GM18508 (cell line): ENCODE measurements around the gene NF2.

Experiments used
- ATAC-seq: cut with Tn5 transposase; IDR thresholded peaks from one replicate; pipeline ENCODE4 v1.9.1; 2021; ENCODE audit warnings: moderate number of reproducible peaks; ENCODE audit not compliant: insufficient read depth, unreplicated experiment

Gene NF2

GRCh38 chr22:29654882-29655281 lies 51.4 kb downstream of the NF2 start:
- no peak for ATAC-seq

DNA sequence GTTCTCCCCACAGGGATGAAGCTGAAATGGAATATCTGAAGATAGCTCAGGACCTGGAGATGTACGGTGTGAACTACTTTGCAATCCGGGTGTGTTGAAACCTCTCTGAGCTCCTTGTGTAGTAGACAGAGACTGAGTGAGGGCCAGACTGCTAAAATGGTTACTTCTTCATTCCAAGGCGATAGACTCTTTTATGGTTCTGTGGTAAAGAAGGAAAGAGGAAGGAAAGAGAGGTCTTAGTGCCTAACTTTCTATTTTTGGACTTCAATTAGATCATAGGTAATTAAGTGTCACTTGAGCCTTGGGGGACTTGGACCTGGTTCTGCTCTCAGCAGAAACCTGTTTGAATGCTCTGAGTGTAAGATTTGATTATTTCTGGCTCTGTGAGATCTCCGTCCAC lies 54.7 kb downstream of the NF2 start:
- no peak for ATAC-seq

- ATAC-seq = no peak
Observed at GRCh38 chr22:29660021-29660420, 56.6 kb downstream of the NF2 start.

GRCh38 chr22:29661336-29661735 lies 57.9 kb downstream of the NF2 start:
- ATAC-seq = no peak

DNA sequence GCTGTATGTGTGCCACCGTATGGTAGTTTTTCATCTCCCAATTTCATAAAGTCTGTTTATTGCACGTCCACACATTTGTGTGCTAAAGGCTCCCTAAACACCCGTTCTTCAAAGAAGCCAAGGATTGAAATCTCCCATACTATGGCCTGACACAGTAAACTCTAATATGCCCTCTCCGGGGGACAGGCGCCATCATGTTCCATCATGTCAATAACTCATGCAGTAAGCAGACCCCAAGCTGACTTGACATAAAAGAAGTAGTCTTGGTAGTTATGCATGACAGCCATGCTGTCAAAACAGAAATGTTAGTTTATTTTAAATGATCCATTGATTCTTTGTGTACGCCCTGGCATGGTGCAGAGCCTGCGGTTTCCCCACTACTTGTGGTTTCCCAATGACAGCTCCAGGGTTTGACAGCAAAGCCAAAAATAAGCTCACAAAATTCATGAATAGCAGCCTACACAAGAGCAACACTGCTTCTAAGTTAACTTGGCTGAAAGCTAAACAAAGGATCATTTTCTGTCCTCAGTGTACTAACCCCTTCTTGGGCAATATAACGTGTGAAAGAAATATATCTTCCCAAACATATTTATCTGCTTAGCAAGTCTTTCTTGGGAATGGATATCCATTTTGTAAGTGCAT lies 59.9 kb downstream of the NF2 start:
- no peak for ATAC-seq

- no peak for ATAC-seq
Observed at GRCh38 chr22:29665486-29665885, 62.1 kb downstream of the NF2 start.

- no peak for ATAC-seq
Observed at GRCh38 chr22:29668673-29669072, 65.2 kb downstream of the NF2 start.

DNA sequence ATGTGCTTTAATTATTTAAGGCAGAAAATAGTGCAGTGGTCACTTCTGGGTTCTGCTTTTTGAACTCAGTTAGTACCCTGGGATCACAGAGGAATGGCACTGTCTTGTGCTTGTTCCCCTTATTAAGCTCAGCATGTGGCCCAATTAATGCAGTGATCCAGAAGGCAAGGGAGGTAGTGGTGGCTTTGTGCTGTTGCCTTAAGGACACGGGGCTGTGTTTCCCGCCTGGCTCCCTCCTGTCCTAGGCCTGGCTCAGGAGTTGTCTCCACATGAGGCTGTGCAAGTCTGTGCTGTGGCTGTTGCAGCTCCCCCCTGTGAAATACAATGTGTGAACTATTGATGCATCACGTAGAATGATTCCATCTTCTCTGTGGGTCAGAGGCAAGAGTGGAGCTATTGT lies 67.2 kb downstream of the NF2 start:
- ATAC-seq = no peak

GRCh38 chr22:29673361-29674066 lies 70.1 kb downstream of the NF2 start:
- ATAC-seq = no peak

DNA sequence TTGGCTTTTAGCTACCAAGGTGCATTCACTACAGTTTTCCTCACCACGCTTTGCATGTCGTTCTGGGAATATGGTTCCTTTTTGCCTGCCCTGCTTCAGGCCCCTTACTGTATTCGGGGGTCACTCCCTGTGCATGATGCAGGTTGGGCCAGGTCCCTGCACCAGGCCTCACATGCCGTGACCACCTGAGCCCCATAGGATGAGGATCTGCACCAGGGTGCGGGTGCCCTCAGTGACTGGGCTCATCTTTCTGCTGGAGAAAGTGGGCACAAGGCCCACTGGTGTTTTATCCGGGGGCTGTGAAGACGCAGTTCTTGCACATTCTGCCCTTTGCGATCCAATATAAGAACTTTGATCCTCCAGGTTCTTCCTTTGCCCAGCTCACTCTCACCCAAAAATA lies 70.7 kb downstream of the NF2 start:
- ATAC-seq = no peak

- no peak for ATAC-seq
Observed at GRCh38 chr22:29679316-29679715, 75.9 kb downstream of the NF2 start.

DNA sequence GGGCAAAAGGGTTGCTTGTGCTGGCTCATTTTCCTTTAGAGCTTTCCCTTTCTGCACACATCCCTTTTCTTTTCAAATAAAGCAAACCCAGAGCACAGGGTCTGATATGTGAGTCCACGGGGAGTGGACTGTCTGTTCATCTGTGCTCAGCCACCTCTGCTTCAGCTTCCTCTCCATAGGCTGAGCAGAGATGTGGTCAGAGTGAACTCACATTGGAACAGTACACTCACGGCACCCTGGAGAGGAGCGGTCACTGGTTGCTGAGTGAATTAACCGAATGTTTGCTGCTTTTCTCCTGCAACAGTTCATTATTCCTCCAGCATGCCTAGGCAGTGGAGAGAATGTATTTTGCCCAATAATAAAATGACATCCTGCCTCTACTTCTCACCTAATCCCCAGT lies 80.1 kb downstream of the NF2 start:
- ATAC-seq = no peak

DNA sequence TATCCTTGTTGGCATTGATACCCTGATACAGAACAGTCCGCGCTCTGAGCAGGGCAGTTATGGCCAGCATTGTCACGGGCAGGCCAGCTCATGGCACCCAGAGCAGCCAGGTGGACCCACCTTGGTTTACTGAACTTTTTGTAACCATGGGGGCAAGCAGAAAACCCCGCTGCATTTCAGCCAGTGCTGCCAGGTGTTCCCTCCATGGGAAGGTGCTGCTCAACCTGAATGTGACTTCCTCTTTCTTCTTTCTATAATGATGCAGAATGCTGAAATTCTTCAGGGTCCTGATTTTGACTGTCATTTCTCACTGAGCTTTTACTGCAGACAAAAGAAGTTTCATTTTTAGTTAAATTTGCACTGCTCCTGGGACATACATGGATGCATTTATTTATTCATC lies 80.8 kb downstream of the NF2 start:
- ATAC-seq = no peak

DNA sequence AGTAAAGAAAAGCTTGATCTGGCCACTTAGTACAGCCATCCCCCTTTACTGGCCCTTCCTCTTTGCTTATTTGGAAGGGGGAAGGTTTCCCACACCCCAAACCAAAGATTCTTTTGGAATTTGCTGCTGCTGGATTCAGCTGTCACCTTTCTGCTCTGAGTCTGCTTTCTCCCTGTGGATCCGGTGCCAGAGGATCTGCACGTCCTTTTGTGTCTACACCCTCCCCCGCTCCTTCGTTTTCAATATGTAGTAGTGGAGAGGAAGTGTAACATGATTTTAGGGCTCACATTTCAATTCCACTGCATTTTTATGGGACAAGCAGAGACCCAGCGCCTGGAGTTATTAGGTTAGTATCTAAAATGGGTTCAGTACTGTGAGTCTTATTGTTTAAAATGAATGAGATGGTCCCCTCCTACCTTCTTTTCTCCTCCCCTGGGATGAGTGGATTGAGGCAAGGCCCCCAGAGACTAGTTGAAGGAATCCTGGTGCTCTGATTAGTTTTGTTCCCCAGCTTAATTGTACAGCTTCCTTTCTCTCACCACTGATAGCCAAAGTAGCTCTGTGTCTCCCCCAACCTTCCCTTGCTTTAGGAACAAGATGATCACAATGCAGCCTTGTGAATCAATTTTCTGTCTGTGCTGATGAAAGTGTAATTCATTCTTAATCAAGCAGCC lies 85.9 kb downstream of the NF2 start:
- ATAC-seq = no peak

DNA sequence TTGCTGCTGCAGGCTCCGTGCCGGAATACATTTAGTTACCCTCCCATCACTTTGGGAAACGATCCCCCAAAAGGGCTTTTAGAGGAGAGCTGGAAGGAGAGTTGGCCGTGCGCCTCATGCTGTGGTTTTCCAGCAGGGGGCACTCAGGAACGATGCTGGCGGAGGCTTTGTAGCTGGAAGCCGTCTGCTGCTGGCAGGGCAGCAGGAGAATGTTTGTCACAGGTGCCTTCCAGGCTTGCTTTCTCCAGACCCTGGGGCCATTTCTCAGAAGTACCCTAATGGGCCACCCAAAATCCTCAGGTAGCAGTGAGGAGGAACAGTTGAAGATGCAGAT lies 86.4 kb downstream of the NF2 start:
- no peak for ATAC-seq

- no peak for ATAC-seq
Observed at GRCh38 chr22:29690476-29690875, 87.0 kb downstream of the NF2 start.

- no peak for ATAC-seq
Observed at GRCh38 chr22:29691636-29692326, 88.3 kb downstream of the NF2 start.

DNA sequence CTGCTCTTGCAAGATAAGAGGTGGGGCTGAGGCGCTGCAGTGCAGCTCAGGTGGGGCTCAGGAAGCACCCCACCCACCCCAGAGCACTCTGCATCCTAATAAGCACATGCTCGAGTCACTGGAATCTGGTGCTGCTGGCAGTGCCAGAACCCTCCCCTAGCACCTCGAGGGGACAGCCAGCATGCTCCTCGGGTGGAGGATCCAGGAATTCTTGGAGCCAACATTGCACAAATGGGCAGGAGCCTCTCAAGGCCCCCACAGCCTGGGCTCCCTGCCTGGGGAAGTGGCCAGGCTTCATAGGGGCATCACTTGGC lies 88.9 kb downstream of the NF2 start:
- ATAC-seq = no peak

GRCh38 chr22:29693161-29693560 lies 89.7 kb downstream of the NF2 start:
- no peak for ATAC-seq

- no peak for ATAC-seq
Observed at GRCh38 chr22:29693671-29694070, 90.2 kb downstream of the NF2 start.

DNA sequence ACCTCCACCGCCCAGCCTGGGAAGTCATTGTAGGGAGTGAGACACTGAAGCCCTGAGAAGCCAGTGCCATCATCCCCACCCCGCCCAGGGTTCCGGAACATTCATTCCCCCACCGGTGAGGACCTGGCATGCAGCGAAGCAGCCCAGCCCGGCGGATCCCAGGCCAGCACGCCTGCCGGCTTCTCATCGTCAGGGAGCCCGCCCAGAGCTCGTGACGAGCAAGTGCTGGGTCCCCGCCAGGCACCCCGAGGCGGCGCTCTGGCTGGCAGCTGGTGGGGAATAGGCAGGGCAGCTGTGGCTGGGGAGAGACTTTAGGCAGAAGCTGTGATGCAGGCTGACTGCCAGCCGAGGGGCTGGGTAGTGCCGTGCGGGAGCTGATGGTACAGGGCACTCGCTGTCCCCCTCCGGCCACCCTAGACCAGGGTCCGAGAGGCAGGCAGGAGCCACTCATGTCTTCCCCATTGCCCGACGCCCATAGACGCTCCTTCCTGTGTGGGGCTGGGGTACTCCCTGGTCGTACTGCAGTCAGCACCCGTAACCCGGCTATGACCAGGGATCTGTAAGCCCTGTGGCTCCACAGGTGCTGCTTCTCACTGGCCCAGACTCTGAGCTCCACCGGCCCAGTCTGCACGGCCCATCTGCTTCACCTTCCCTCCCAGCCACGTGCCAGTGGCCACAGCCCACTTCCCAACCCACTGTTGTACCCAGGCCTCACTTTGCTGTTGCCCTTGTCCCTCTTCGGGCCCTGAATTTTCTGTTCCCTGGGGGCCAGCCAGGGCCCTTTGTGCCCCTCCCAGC lies 91.9 kb downstream of the NF2 start:
- no peak for ATAC-seq
